Hematopoietic multipotent progenitor cell (in vitro differentiated cells): ENCODE data around the gene NANOGP8. TPM values are rescaled to one million over a fixed set of nuclear protein-coding genes. Genes with fewer than 3 reads are reported as not detected.
"Not testable (repeated sequence)": the region's sequence is repeated elsewhere in the genome, so short reads cannot be mapped to it uniquely, and the experiment has no call there.

Source experiments
- DNase-seq, 3 donors: peaks; one replicate each; pipeline ENCODE4 v3.0.0-alpha.2; 2011 to 2015; ENCODE audit warnings: low read depth in 2 of 3, low spot score in 2 of 3
- total RNA-seq: library from RNA; depleted of rRNA; stranded (reverse); fragments of >200 nt; gene quantifications from one replicate; pipeline ENCODE4 v1.2.3, GENCODE V29; 2012

NANOGP8 gene
- total RNA-seq, 1 donor = 0.27 TPM

GRCh38 chr15:35095941-35096340 lies 10.8 kb upstream of the NANOGP8 start:
- DNase-seq = no peak

- DNase-seq = no peak
These were observed 7.8 kb upstream of the NANOGP8 start for GRCh38 chr15:35092846-35093245.

GRCh38 chr15:35092311-35092710 lies 7.2 kb upstream of the NANOGP8 start:
- no peak for DNase-seq

GRCh38 chr15:35090104-35090807 lies 5.2 kb upstream of the NANOGP8 start:
- DNase-seq = no peak

GRCh38 chr15:35089551-35089950 lies 4.5 kb upstream of the NANOGP8 start:
- no peak for DNase-seq

GRCh38 chr15:35088329-35088728 lies 3.2 kb upstream of the NANOGP8 start:
- DNase-seq = no peak

GRCh38 chr15:35087759-35088158 lies 2.7 kb upstream of the NANOGP8 start:
- no peak for DNase-seq

GRCh38 chr15:35082371-35083348 lies 2.4 kb downstream of the NANOGP8 start:
- not testable (repeated sequence) for DNase-seq

GRCh38 chr15:35081626-35082365 lies 3.3 kb downstream of the NANOGP8 start:
- not testable (repeated sequence) for DNase-seq

- no peak for DNase-seq
These were observed 4.9 kb downstream of the NANOGP8 start for GRCh38 chr15:35080226-35080625.

- peak in 2 of 3 donors; percentile 28 to 59 for DNase-seq
These were observed 6.7 kb downstream of the NANOGP8 start for GRCh38 chr15:35078221-35078915.

- no peak for DNase-seq
These were observed 14.0 kb downstream of the NANOGP8 start for GRCh38 chr15:35071106-35071505.

- DNase-seq = no peak
These were observed 16.1 kb downstream of the NANOGP8 start for GRCh38 chr15:35068846-35069475.

- no peak for DNase-seq
These were observed 17.4 kb downstream of the NANOGP8 start for GRCh38 chr15:35067496-35068347.

- DNase-seq = no peak
These were observed 19.0 kb downstream of the NANOGP8 start for GRCh38 chr15:35066094-35066493.

GRCh38 chr15:35064576-35065190 lies 20.4 kb downstream of the NANOGP8 start:
- no peak for DNase-seq

- no peak for DNase-seq
These were observed 22.4 kb downstream of the NANOGP8 start for GRCh38 chr15:35062738-35063099.

- DNase-seq = no peak
These were observed 23.0 kb downstream of the NANOGP8 start for GRCh38 chr15:35061825-35062737.
